Measurements from ENCODE around the gene TLR6. TPM values are rescaled to one million over a fixed set of nuclear protein-coding genes. Genes with fewer than 3 reads are reported as not detected.

TLR6 gene
- polyA plus RNA-seq, 2 donors, result 0.20 to 0.21 TPM

- H3K9me3 ChIP-seq (ENCODE audit: control insufficient read depth in 2 of 2, insufficient read depth in 1 of 2, low read depth in 1 of 2, low read length in 1 of 2), result no peaks in the 10 kb centered on the region
- no peaks in the 10 kb centered on the region for H3K36me3 ChIP-seq (ENCODE audit: control insufficient read depth in 2 of 2, insufficient read depth in 2 of 2, low read length in 1 of 2)
- no peaks in the 10 kb centered on the region for H3K4me1 ChIP-seq (ENCODE audit: control insufficient read depth in 2 of 2, insufficient read depth in 2 of 2, low read length in 1 of 2)
- WGBS, 2 donors, result 94 to 100% methylated on average over 1 of the region's 1 CpG
- H3K27me3 ChIP-seq (ENCODE audit: control insufficient read depth in 1 of 2, insufficient read depth in 2 of 2, low read length in 2 of 2), result no peaks in the 10 kb centered on the region
- H3K4me3 ChIP-seq (ENCODE audit: low read depth in 1 of 2, low read length in 2 of 2), result no peak overlapping the region
- H3K27ac ChIP-seq (ENCODE audit: low read depth in 2 of 2, low read length in 1 of 2), result no peak overlapping the region
Measured at GRCh38 chr4:38832206-38832605, 24.4 kb downstream of the TLR6 start.

- Histone ChIP-seq H3K4me1 (ENCODE audit: control insufficient read depth in 2 of 2, insufficient read depth in 2 of 2, low read length in 1 of 2) (no peaks in the 10 kb centered on the region), H3K9me3 (ENCODE audit: control insufficient read depth in 2 of 2, insufficient read depth in 1 of 2, low read depth in 1 of 2, low read length in 1 of 2) (no peaks in the 10 kb centered on the region), H3K27ac (ENCODE audit: low read depth in 2 of 2, low read length in 1 of 2) (no peak overlapping the region), H3K4me3 (ENCODE audit: low read depth in 1 of 2, low read length in 2 of 2) (no peak overlapping the region), H3K36me3 (ENCODE audit: control insufficient read depth in 2 of 2, insufficient read depth in 2 of 2, low read length in 1 of 2) (no peaks in the 10 kb centered on the region), H3K27me3 (ENCODE audit: control insufficient read depth in 1 of 2, insufficient read depth in 2 of 2, low read length in 2 of 2) (no peaks in the 10 kb centered on the region)
Measured at GRCh38 chr4:38831653-38832052, 25.0 kb downstream of the TLR6 start.

- Histone ChIP-seq H3K4me3 (ENCODE audit: low read depth in 1 of 2, low read length in 2 of 2) (no peak overlapping the region), H3K36me3 (ENCODE audit: control insufficient read depth in 2 of 2, insufficient read depth in 2 of 2, low read length in 1 of 2) (no peaks in the 10 kb centered on the region), H3K4me1 (ENCODE audit: control insufficient read depth in 2 of 2, insufficient read depth in 2 of 2, low read length in 1 of 2) (no peaks in the 10 kb centered on the region), H3K27ac (ENCODE audit: low read depth in 2 of 2, low read length in 1 of 2) (no peak overlapping the region), H3K9me3 (ENCODE audit: control insufficient read depth in 2 of 2, insufficient read depth in 1 of 2, low read depth in 1 of 2, low read length in 1 of 2) (no peaks in the 10 kb centered on the region), H3K27me3 (ENCODE audit: control insufficient read depth in 1 of 2, insufficient read depth in 2 of 2, low read length in 2 of 2) (no peaks in the 10 kb centered on the region)
- WGBS, 2 donors, result 88 to 90% methylated on average over 5 of the region's 5 CpGs
Measured at GRCh38 chr4:38829237-38829636, 27.4 kb downstream of the TLR6 start.

- no peaks in the 10 kb centered on the region for H3K27me3 ChIP-seq (ENCODE audit: control insufficient read depth in 1 of 2, insufficient read depth in 2 of 2, low read length in 2 of 2)
- H3K27ac ChIP-seq (ENCODE audit: low read depth in 2 of 2, low read length in 1 of 2), result no peak overlapping the region
- no peak overlapping the region for H3K4me3 ChIP-seq (ENCODE audit: low read depth in 1 of 2, low read length in 2 of 2)
- H3K9me3 ChIP-seq (ENCODE audit: control insufficient read depth in 2 of 2, insufficient read depth in 1 of 2, low read depth in 1 of 2, low read length in 1 of 2), result no peaks in the 10 kb centered on the region
- H3K4me1 ChIP-seq (ENCODE audit: control insufficient read depth in 2 of 2, insufficient read depth in 2 of 2, low read length in 1 of 2), result no peaks in the 10 kb centered on the region
- 95 to 96% methylated on average over 27 of the region's 27 CpGs for WGBS, 2 donors
- no peaks in the 10 kb centered on the region for H3K36me3 ChIP-seq (ENCODE audit: control insufficient read depth in 2 of 2, insufficient read depth in 2 of 2, low read length in 1 of 2)
Measured at GRCh38 chr4:38823766-38824165, 32.9 kb downstream of the TLR6 start.

- 86% methylated on average over 5 of the region's 5 CpGs for WGBS, 2 donors
- no peaks in the 10 kb centered on the region for H3K27me3 ChIP-seq (ENCODE audit: control insufficient read depth in 1 of 2, insufficient read depth in 2 of 2, low read length in 2 of 2)
- no peaks in the 10 kb centered on the region for H3K4me1 ChIP-seq (ENCODE audit: control insufficient read depth in 2 of 2, insufficient read depth in 2 of 2, low read length in 1 of 2)
Measured at GRCh38 chr4:38822748-38823303, 33.8 kb downstream of the TLR6 start.

GRCh38 chr4:38821739-38822138 is 34.9 kb downstream of the TLR6 start:
- H3K36me3 ChIP-seq (ENCODE audit: control insufficient read depth in 2 of 2, insufficient read depth in 2 of 2, low read length in 1 of 2), result no peaks in the 10 kb centered on the region
- WGBS, 2 donors, result 95 to 96% methylated on average over 3 of the region's 3 CpGs

More at GRCh38 chr4:38822748-38823303, 33.8 kb downstream of the TLR6 start:
- H3K9me3 ChIP-seq (ENCODE audit: control insufficient read depth in 2 of 2, insufficient read depth in 1 of 2, low read depth in 1 of 2, low read length in 1 of 2), result no peaks in the 10 kb centered on the region
- no peak overlapping the region for H3K4me3 ChIP-seq (ENCODE audit: low read depth in 1 of 2, low read length in 2 of 2)
- no peak overlapping the region for H3K27ac ChIP-seq (ENCODE audit: low read depth in 2 of 2, low read length in 1 of 2)
- H3K36me3 ChIP-seq (ENCODE audit: control insufficient read depth in 2 of 2, insufficient read depth in 2 of 2, low read length in 1 of 2), result no peaks in the 10 kb centered on the region

GRCh38 chr4:38820329-38821061 is 36.1 kb downstream of the TLR6 start:
- H3K27ac ChIP-seq (ENCODE audit: low read depth in 2 of 2, low read length in 1 of 2), result no peak overlapping the region
- H3K36me3 ChIP-seq (ENCODE audit: control insufficient read depth in 2 of 2, insufficient read depth in 2 of 2, low read length in 1 of 2), result no peaks in the 10 kb centered on the region
- WGBS, 2 donors, result 76 to 91% methylated on average over 4 of the region's 4 CpGs
- no peaks in the 10 kb centered on the region for H3K4me1 ChIP-seq (ENCODE audit: control insufficient read depth in 2 of 2, insufficient read depth in 2 of 2, low read length in 1 of 2)
- H3K9me3 ChIP-seq (ENCODE audit: control insufficient read depth in 2 of 2, insufficient read depth in 1 of 2, low read depth in 1 of 2, low read length in 1 of 2), result no peaks in the 10 kb centered on the region
- H3K4me3 ChIP-seq (ENCODE audit: low read depth in 1 of 2, low read length in 2 of 2), result no peak overlapping the region
- H3K27me3 ChIP-seq (ENCODE audit: control insufficient read depth in 1 of 2, insufficient read depth in 2 of 2, low read length in 2 of 2), result no peaks in the 10 kb centered on the region

More at GRCh38 chr4:38821739-38822138, 34.9 kb downstream of the TLR6 start:
- Histone ChIP-seq H3K27me3 (ENCODE audit: control insufficient read depth in 1 of 2, insufficient read depth in 2 of 2, low read length in 2 of 2) (no peaks in the 10 kb centered on the region), H3K9me3 (ENCODE audit: control insufficient read depth in 2 of 2, insufficient read depth in 1 of 2, low read depth in 1 of 2, low read length in 1 of 2) (no peaks in the 10 kb centered on the region), H3K4me3 (ENCODE audit: low read depth in 1 of 2, low read length in 2 of 2) (no peak overlapping the region), H3K4me1 (ENCODE audit: control insufficient read depth in 2 of 2, insufficient read depth in 2 of 2, low read length in 1 of 2) (no peaks in the 10 kb centered on the region), H3K27ac (ENCODE audit: low read depth in 2 of 2, low read length in 1 of 2) (no peak overlapping the region)

GRCh38 chr4:38819569-38819968 is 37.0 kb downstream of the TLR6 start:
- H3K27me3 ChIP-seq (ENCODE audit: control insufficient read depth in 1 of 2, insufficient read depth in 2 of 2, low read length in 2 of 2), result no peaks in the 10 kb centered on the region
- H3K4me1 ChIP-seq (ENCODE audit: control insufficient read depth in 2 of 2, insufficient read depth in 2 of 2, low read length in 1 of 2), result no peaks in the 10 kb centered on the region
- H3K27ac ChIP-seq (ENCODE audit: low read depth in 2 of 2, low read length in 1 of 2), result no peak overlapping the region
- no peaks in the 10 kb centered on the region for H3K36me3 ChIP-seq (ENCODE audit: control insufficient read depth in 2 of 2, insufficient read depth in 2 of 2, low read length in 1 of 2)
- peaks cover 3 to 4% of the 10 kb centered on the region in 2 donors for H3K9me3 ChIP-seq (ENCODE audit: control insufficient read depth in 2 of 2, insufficient read depth in 1 of 2, low read depth in 1 of 2, low read length in 1 of 2)
- no peak overlapping the region for H3K4me3 ChIP-seq (ENCODE audit: low read depth in 1 of 2, low read length in 2 of 2)
- WGBS, 2 donors, result 45 to 47% methylated on average over 3 of the region's 3 CpGs

- no peak overlapping the region for H3K4me3 ChIP-seq (ENCODE audit: low read depth in 1 of 2, low read length in 2 of 2)
- no peaks in the 10 kb centered on the region for H3K4me1 ChIP-seq (ENCODE audit: control insufficient read depth in 2 of 2, insufficient read depth in 2 of 2, low read length in 1 of 2)
- H3K27me3 ChIP-seq (ENCODE audit: control insufficient read depth in 1 of 2, insufficient read depth in 2 of 2, low read length in 2 of 2), result no peaks in the 10 kb centered on the region
- H3K27ac ChIP-seq (ENCODE audit: low read depth in 2 of 2, low read length in 1 of 2), result no peak overlapping the region
- WGBS, 2 donors, result 65% methylated on average over 5 of the region's 5 CpGs
- H3K36me3 ChIP-seq (ENCODE audit: control insufficient read depth in 2 of 2, insufficient read depth in 2 of 2, low read length in 1 of 2), result no peaks in the 10 kb centered on the region
- peaks cover 3 to 4% of the 10 kb centered on the region in 2 donors for H3K9me3 ChIP-seq (ENCODE audit: control insufficient read depth in 2 of 2, insufficient read depth in 1 of 2, low read depth in 1 of 2, low read length in 1 of 2)
Measured at GRCh38 chr4:38818441-38818976, 38.1 kb downstream of the TLR6 start.
